ENCODE measurements around the gene SLC38A3. TPM values are rescaled to one million over a fixed set of nuclear protein-coding genes. Genes with fewer than 3 reads are reported as not detected.

The SLC38A3 gene
- total RNA-seq, 1 donor from 2014 or later, result not detected

- H3K4me1 Mint-ChIP-seq (ENCODE audit: low read depth, unreplicated experiment), result peaks cover 9% of the 10 kb centered on the region
- DNase-seq, result no peak
- no peaks in the 10 kb centered on the region for H3K36me3 Mint-ChIP-seq (ENCODE audit: unreplicated experiment)
- TF ChIP-seq CTCF (IDR thresholded peaks at IDR 0.05; ENCODE audit: partially characterized antibody, unreplicated experiment), result no peak
- H3K4me3 Mint-ChIP-seq (ENCODE audit: unreplicated experiment), result no peak overlapping the region
- no peak overlapping the region for H3K27ac Mint-ChIP-seq (ENCODE audit: unreplicated experiment)
- peaks cover 7% of the 10 kb centered on the region for H3K9me3 Mint-ChIP-seq (ENCODE audit: unreplicated experiment)
- H3K27me3 Mint-ChIP-seq (ENCODE audit: unreplicated experiment), result peaks cover 18% of the 10 kb centered on the region
Measured at GRCh38 chr3:50270422-50271224, 65.6 kb downstream of the SLC38A3 start.

Small RNA genes lying within 50 kb of the gene (microRNA-seq; reads per million reads assigned to microRNA genes)
- gene MIR566 (ENCODE audit: unreplicated experiment), result not detected
- gene MIR5787 (ENCODE audit: unreplicated experiment), result not detected

Other genes starting within 250 kb of the SLC38A3 start
- 363 TPM for gene RBM5, start 116.4 kb upstream of the SLC38A3 start, total RNA-seq (ENCODE audit: unreplicated experiment)
- 41.2 TPM for gene SEMA3F, start 49.9 kb upstream of the SLC38A3 start, total RNA-seq (ENCODE audit: unreplicated experiment)
- gene GNAT1, start 13.7 kb upstream of the SLC38A3 start, total RNA-seq (ENCODE audit: unreplicated experiment), result not detected
- gene GNAI2, start 30.9 kb downstream of the SLC38A3 start, total RNA-seq (ENCODE audit: unreplicated experiment), result 297 TPM
- gene SEMA3B, start 63.9 kb downstream of the SLC38A3 start, total RNA-seq (ENCODE audit: unreplicated experiment), result 5.4 TPM
- gene LSMEM2, start 73.8 kb downstream of the SLC38A3 start, total RNA-seq (ENCODE audit: unreplicated experiment), result not detected
- gene IFRD2, start 87.2 kb downstream of the SLC38A3 start, total RNA-seq (ENCODE audit: unreplicated experiment), result 38.2 TPM
- gene HYAL3, start 94.1 kb downstream of the SLC38A3 start, total RNA-seq (ENCODE audit: unreplicated experiment), result 6.9 TPM
- gene NAA80, start 94.1 kb downstream of the SLC38A3 start, total RNA-seq (ENCODE audit: unreplicated experiment), result 13.3 TPM
- gene HYAL1, start 98.3 kb downstream of the SLC38A3 start, total RNA-seq (ENCODE audit: unreplicated experiment), result 0.96 TPM
- 48.4 TPM for gene HYAL2, start 117.5 kb downstream of the SLC38A3 start, total RNA-seq (ENCODE audit: unreplicated experiment)
- gene TUSC2, start 123.0 kb downstream of the SLC38A3 start, total RNA-seq (ENCODE audit: unreplicated experiment), result 30.8 TPM
- 27.8 TPM for gene RASSF1, start 135.6 kb downstream of the SLC38A3 start, total RNA-seq (ENCODE audit: unreplicated experiment)
- 1.3 TPM for gene ZMYND10, start 140.5 kb downstream of the SLC38A3 start, total RNA-seq (ENCODE audit: unreplicated experiment)
- 30.4 TPM for gene NPRL2, start 145.5 kb downstream of the SLC38A3 start, total RNA-seq (ENCODE audit: unreplicated experiment)
- 12.6 TPM for gene CYB561D2, start 145.6 kb downstream of the SLC38A3 start, total RNA-seq (ENCODE audit: unreplicated experiment)
- 42.5 TPM for gene TMEM115, start 154.2 kb downstream of the SLC38A3 start, total RNA-seq (ENCODE audit: unreplicated experiment)